Keratinocyte (primary cell): ENCODE results near the gene LSM14A.

Source experiments
- CTCF ChIP-seq, 3 experiments: IDR thresholded peaks in 1 of 3; conservative IDR thresholded peaks in 1 of 3; optimal IDR thresholded peaks in 1 of 3; 2 replicates in 2 of 3; 3 replicates in 1 of 3; pipeline versions ENCODE3 to v1.5.1; 2011; ENCODE audit warnings: low read length in 3 of 3, mild to moderate bottlenecking in 3 of 3, moderate library complexity in 2 of 3, control low read depth in 1 of 3, inconsistent platforms in 1 of 3; ENCODE audit not compliant: insufficient read depth in 2 of 3; ENCODE audit errors: extremely low read depth in 1 of 3
- EZH2 ChIP-seq: IDR thresholded peaks from one replicate; pipeline ENCODE4 v1.6.1; 2012; ENCODE audit warnings: inconsistent platforms, mild to moderate bottlenecking, low read length, moderate library complexity

- TF ChIP-seq CTCF (optimal IDR thresholded peaks at IDR 0.05 in 1 of 3, IDR thresholded peaks at IDR 0.05 in 1 of 3, conservative IDR thresholded peaks at IDR 0.05 in 1 of 3; ENCODE audit: extremely low read depth in 1 of 3, insufficient read depth in 2 of 3, low read length in 3 of 3) = no peak
- no peak for TF ChIP-seq EZH2
Measured at GRCh38 chr19:34181111-34181864, 9.0 kb downstream of the LSM14A start.
